AG04449 (cell line): ENCODE data around the gene TMA7.

Experiments
- CTCF ChIA-PET: fragments of 350-600 bp; formaldehyde crosslinking; extraction: SDS; loops from one replicate; lab custom pipeline; 2021; ENCODE audit warnings: antibody characterized with exemption; lab: Yijun Ruan, JAX
- POLR2A ChIA-PET: fragments of 400-600, 350-600 bp; formaldehyde crosslinking; extraction: SDS; loops from one replicate; lab custom pipeline; 2020; ENCODE audit warnings: antibody characterized with exemption, inconsistent platforms; lab: Yijun Ruan, JAX
- DNase-seq: peaks from one replicate; pipeline ENCODE4 v3.0.0-alpha.2; 2010; ENCODE audit warnings: low read depth, low spot score
- H3K4me3 ChIP-seq: 2 replicates; pipeline ENCODE4 v1.5.1; 2011; ENCODE audit warnings: low read depth, mild to moderate bottlenecking, control low read depth, low read length
- TF ChIP-seq, protein P1 (sequence below): IDR thresholded peaks from one replicate; pipeline ENCODE4 v1.5.1; 2011; ENCODE audit warnings: mild to moderate bottlenecking, moderate library complexity, low read length, control low read depth, inconsistent platforms; ENCODE audit not compliant: insufficient read depth; ENCODE audit errors: missing control alignments

The TMA7 gene

DNA sequence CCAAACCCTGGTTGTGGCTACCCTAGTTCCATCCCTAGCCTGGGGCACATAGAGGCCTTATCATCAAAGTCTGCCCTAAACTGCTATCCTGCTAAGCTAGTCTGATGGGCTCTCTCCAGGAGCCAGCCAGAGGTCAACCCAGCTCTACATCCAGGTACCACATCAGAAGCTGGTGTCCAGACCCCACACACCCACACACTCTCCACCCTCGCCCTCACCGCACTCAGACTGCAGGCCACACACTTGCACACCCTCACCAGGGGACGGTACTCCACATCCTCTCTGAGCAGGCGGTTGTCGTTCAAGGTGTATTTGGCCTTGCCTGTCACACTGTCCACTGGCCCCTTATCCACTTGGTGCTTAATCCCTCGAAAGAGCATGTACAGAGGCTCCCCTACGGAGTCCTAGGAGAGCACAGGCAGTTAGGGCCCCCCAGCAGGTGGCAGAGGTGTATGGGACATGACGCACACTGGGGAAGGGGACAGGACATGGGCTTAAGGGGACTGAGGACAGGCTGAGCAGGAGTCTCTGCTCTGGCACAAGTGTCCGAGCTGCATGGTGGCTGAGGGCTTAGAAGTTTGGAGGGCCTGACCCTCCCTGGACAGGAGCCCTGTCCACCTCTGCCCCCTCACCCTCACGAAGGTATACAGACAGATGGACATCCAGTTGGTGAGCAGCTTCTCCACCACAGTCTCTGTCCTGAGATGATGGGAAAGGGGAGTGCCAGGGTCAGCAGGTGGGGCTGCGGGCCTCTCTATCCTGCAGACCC is 28.3 kb upstream of the TMA7 start:
- no peak for DNase-seq
- no peak overlapping the region for H3K4me3 ChIP-seq
- ChIA-PET POLR2A (interaction anchor here (0.6 kb wide), 1 partner anchor 35 kb away, joined by 3 read pairs; the partner anchor contains the start of gene ATRIP), CTCF (interaction anchor here (0.8 to 16.0 kb wide), 3 partner anchors 11 to 146 kb away, joined by 3 to 749 read pairs (median 16); partner anchors contain the start of gene PLXNB1)
- TF ChIP-seq, protein P1, sequence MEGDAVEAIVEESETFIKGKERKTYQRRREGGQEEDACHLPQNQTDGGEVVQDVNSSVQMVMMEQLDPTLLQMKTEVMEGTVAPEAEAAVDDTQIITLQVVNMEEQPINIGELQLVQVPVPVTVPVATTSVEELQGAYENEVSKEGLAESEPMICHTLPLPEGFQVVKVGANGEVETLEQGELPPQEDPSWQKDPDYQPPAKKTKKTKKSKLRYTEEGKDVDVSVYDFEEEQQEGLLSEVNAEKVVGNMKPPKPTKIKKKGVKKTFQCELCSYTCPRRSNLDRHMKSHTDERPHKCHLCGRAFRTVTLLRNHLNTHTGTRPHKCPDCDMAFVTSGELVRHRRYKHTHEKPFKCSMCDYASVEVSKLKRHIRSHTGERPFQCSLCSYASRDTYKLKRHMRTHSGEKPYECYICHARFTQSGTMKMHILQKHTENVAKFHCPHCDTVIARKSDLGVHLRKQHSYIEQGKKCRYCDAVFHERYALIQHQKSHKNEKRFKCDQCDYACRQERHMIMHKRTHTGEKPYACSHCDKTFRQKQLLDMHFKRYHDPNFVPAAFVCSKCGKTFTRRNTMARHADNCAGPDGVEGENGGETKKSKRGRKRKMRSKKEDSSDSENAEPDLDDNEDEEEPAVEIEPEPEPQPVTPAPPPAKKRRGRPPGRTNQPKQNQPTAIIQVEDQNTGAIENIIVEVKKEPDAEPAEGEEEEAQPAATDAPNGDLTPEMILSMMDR = no peak

DNA sequence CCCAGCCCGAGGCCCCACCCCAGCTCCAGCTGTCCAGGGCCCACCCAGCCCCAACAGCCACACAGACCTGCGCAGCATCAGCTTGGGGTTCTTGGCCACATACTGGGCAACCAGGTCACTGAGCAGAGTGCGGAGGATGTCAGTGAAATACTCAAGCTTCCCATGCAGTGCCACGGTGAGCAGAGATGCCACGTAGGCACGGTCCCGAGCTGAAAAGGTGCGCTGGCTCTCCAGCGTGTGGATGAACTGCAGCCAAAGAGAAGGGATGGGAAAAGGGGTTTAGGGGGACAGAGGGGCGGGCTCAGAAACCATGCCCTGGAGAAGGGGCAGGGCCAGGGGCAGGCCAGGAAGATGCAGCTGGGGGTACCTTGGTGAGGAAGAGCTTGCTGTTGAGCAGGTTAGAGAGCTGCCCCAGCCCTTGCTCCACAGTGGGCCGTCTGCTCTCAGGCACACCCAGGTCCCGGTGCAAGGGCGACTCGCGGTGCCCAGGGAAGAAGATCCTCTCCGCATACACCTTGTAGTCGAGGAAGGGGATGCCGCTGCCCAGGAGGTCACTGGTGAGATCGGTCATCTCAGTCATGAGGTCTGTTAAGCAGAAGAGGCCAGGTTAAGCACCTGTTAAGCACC is 27.6 kb upstream of the TMA7 start:
- CTCF ChIA-PET = interaction anchor here (0.8 to 16.0 kb wide), 3 partner anchors 11 to 145 kb away, joined by 3 to 749 read pairs (median 16); partner anchors contain the start of gene PLXNB1
- no peak overlapping the region for H3K4me3 ChIP-seq
- TF ChIP-seq, protein P1 = no peak
- DNase-seq = no peak
- POLR2A ChIA-PET = no interaction called here

DNA sequence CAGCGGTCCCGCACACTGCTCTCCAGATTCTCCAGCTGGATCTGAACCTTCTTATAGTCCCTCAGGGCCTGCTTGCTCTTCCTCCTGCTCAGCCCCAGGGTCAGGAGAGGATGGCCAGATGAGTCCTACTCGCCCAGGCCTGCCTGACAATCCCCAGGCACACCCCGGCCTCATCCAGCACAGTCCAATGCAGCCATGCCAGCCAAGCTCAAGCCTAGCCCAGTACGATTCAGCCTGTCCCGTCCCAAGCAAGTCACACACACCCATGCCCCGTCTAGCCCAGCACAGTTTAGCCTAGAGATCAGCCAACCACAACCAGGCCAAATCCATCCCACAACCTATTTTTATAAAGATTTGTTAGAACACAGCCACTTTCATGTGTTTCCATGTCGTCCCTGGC is 27.0 kb upstream of the TMA7 start:
- DNase-seq = no peak
- TF ChIP-seq, protein P1 = no peak
- H3K4me3 ChIP-seq = no peak overlapping the region
- ChIA-PET CTCF (interaction anchor here (3.3 to 16.0 kb wide), 2 partner anchors 12 to 17 kb away, joined by 16 to 749 read pairs; partner anchors contain the start of gene PLXNB1), POLR2A (no interaction called here)

DNA sequence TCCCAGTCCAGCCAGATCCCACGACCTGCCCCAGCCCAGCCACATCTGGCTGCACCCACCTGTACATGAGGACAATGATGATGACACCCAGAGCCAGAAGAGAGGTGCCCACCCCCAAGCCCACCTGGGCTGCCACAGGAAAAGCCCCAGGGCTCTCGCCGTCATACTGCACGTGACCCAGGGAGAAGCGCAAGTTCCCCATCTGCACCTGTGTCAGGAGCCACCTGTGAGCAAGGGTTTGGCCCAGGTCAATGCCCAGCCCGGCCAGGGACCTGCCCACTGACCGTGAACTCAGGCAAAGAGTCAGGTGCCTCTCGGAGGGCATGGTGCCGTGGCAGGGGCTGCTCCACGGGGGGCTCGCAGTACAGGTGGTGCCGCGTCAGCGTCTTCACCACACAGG is 26.4 kb upstream of the TMA7 start:
- TF ChIP-seq, protein P1 = no peak
- ChIA-PET POLR2A (no interaction called here), CTCF (interaction anchor here (6.6 to 16.0 kb wide), 2 partner anchors 12 to 16 kb away, joined by 46 to 749 read pairs; partner anchors contain the start of gene PLXNB1)
- no peak overlapping the region for H3K4me3 ChIP-seq
- DNase-seq = no peak

DNA sequence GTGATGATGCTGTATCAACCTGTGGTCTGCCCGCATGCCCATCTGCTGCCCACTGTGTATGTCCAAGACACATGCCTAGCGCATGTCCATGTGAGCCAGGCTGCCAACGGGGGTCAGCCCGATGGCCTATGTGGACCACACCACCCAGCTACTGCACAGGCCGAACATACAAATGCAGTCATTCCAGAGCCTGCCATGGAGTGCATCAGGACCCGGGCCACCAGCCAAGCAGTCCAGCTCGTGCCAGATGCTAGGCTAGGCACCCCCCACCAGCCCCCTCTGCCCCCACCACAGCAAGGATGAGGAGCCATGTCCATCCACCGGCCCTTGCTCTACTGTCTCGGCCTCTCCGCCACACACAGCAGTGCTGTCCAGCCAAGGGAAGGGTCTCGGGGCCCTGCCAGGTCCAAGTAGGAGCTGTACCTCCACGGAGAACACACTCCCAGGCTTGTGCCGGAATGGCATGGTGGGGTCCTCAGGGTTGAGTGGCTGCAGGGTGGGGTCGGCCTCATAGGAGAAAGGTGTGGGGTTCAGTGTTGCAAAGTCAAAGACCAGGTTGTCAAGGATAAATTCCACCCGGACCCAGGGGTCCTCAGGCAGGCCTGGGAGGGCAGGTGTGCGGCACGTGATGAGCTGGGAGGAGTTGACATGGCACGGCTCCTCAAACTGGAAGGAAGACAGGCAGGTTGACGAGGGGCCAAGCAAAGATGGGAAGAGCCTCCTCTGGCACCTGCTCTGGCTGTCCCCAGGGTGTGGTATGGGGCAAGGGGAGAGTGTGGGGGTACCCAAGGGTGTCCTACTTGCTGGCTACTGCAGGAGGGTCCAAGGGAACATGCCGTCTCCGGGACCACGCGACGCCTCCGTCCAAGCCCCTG is 25.4 kb upstream of the TMA7 start:
- ChIA-PET CTCF (interaction anchor here (0.7 to 6.6 kb wide), 4 partner anchors 13 to 141 kb away, joined by 3 to 46 read pairs (median 12); no protein-coding TSS in a partner anchor), POLR2A (interaction anchor here (1.2 kb wide), 1 partner anchor 32 kb away, joined by 3 read pairs; the partner anchor contains the start of gene ATRIP)
- TF ChIP-seq, protein P1 = no peak
- H3K4me3 ChIP-seq = no peak overlapping the region
- DNase-seq = no peak
